GM04503 (cell line): ENCODE measurements around the gene NPAS3.

Source experiments
- DNase-seq: peaks from one replicate; pipeline ENCODE4 v3.0.0-alpha.2; 2012; ENCODE audit warnings: low read depth

The NPAS3 gene

GRCh38 chr14:33449268-33449667 is 510.6 kb downstream of the NPAS3 start:
- DNase-seq = no peak

- no peak for DNase-seq
Observed at GRCh38 chr14:33449703-33450395, 511.2 kb downstream of the NPAS3 start.

GRCh38 chr14:33450416-33450815 is 511.7 kb downstream of the NPAS3 start:
- DNase-seq = no peak

GRCh38 chr14:33451211-33451610 is 512.5 kb downstream of the NPAS3 start:
- DNase-seq = no peak

GRCh38 chr14:33452995-33453394 is 514.3 kb downstream of the NPAS3 start:
- no peak for DNase-seq

GRCh38 chr14:33454022-33454595 is 515.4 kb downstream of the NPAS3 start:
- DNase-seq = no peak

GRCh38 chr14:33454707-33455106 is 516.0 kb downstream of the NPAS3 start:
- DNase-seq = no peak

GRCh38 chr14:33455654-33456345 is 517.1 kb downstream of the NPAS3 start:
- no peak for DNase-seq

- no peak for DNase-seq
Observed at GRCh38 chr14:33457021-33457420, 518.3 kb downstream of the NPAS3 start.

- no peak for DNase-seq
Observed at GRCh38 chr14:33457617-33458016, 518.9 kb downstream of the NPAS3 start.

GRCh38 chr14:33460164-33460563 is 521.5 kb downstream of the NPAS3 start:
- no peak for DNase-seq

GRCh38 chr14:33461036-33461435 is 522.4 kb downstream of the NPAS3 start:
- DNase-seq = no peak

- DNase-seq = no peak
Observed at GRCh38 chr14:33463731-33464130, 525.1 kb downstream of the NPAS3 start.

GRCh38 chr14:33464254-33464962 is 525.7 kb downstream of the NPAS3 start:
- no peak for DNase-seq

GRCh38 chr14:33465846-33466700 is 527.4 kb downstream of the NPAS3 start:
- DNase-seq = no peak

GRCh38 chr14:33467971-33468370 is 529.3 kb downstream of the NPAS3 start:
- no peak for DNase-seq

- no peak for DNase-seq
Observed at GRCh38 chr14:33469898-33470297, 531.2 kb downstream of the NPAS3 start.

- DNase-seq = no peak
Observed at GRCh38 chr14:33471776-33472175, 533.1 kb downstream of the NPAS3 start.

- no peak for DNase-seq
Observed at GRCh38 chr14:33475623-33476022, 536.9 kb downstream of the NPAS3 start.

- no peak for DNase-seq
Observed at GRCh38 chr14:33477797-33478196, 539.1 kb downstream of the NPAS3 start.

GRCh38 chr14:33480071-33480886 is 541.6 kb downstream of the NPAS3 start:
- no peak for DNase-seq
